Measurements from ENCODE around the gene STX18. TPM values are rescaled to one million over a fixed set of nuclear protein-coding genes. Genes with fewer than 3 reads are reported as not detected.

Gene STX18
- total RNA-seq, 1 donor from 2014 or later: 24.0 TPM

DNA sequence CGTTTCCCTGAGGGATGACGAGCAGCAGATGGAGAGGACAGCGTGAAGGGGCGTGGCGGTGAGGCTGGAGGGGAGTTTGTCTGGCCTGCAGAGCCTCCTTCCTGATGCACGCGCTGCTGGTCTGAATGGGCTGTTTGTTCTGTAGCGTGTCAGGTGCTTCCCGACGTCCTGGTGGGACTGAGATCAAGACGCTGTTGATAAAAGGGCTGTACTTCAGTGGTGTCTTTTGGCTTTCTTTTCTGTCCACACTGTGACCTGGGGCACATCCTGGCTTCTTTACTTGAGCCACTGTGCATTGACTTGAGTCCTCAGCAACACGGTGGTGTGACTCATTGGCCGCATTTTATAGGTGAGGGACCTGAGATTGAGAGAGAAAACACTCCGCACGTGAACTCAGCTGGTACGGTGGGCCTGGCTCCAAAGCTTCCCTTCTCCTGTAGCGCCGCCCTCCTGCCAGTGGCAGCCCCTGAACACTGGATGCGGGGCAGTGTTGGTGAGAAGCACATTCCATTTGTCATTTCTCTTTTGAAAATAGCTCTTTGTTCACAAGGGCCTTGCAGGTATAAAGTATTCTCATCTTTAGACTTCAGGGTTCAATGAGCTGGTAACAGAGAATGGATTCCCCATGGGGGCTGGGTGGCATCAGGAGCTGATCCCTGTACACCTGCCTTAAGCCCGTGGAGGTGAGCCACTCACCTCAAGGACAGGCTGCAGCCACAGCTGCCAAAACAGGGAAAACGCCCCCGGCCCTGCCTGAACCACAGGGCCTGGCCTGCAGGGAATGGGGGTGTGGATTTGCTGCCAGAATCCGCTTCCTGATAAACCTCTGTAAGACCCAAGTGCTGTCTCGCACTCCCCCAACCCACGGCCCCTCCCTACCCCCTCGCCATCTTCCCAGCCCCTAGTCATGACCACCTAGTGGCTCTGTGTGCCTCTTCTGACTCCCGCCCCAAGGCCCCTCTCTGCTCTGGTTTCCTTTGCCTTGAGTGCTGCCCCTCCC, 125.7 kb downstream of the STX18 start:
- Mint-ChIP-seq H3K9me3 (ENCODE audit: unreplicated experiment) (no peaks in the 10 kb centered on the region), H3K36me3 (ENCODE audit: low read depth, unreplicated experiment) (peaks cover 15% of the 10 kb centered on the region), H3K27ac (ENCODE audit: unreplicated experiment) (no peak overlapping the region), H3K4me3 (ENCODE audit: unreplicated experiment) (peak overlapping the region; percentile 33), H3K27me3 (ENCODE audit: unreplicated experiment) (no peaks in the 10 kb centered on the region), H3K4me1 (ENCODE audit: unreplicated experiment) (no peaks in the 10 kb centered on the region)
- TF ChIP-seq, protein P1, sequence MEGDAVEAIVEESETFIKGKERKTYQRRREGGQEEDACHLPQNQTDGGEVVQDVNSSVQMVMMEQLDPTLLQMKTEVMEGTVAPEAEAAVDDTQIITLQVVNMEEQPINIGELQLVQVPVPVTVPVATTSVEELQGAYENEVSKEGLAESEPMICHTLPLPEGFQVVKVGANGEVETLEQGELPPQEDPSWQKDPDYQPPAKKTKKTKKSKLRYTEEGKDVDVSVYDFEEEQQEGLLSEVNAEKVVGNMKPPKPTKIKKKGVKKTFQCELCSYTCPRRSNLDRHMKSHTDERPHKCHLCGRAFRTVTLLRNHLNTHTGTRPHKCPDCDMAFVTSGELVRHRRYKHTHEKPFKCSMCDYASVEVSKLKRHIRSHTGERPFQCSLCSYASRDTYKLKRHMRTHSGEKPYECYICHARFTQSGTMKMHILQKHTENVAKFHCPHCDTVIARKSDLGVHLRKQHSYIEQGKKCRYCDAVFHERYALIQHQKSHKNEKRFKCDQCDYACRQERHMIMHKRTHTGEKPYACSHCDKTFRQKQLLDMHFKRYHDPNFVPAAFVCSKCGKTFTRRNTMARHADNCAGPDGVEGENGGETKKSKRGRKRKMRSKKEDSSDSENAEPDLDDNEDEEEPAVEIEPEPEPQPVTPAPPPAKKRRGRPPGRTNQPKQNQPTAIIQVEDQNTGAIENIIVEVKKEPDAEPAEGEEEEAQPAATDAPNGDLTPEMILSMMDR (IDR thresholded peaks at IDR 0.05; ENCODE audit: unreplicated experiment): no peak
- DNase-seq (ENCODE audit: low spot score): no peak

DNA sequence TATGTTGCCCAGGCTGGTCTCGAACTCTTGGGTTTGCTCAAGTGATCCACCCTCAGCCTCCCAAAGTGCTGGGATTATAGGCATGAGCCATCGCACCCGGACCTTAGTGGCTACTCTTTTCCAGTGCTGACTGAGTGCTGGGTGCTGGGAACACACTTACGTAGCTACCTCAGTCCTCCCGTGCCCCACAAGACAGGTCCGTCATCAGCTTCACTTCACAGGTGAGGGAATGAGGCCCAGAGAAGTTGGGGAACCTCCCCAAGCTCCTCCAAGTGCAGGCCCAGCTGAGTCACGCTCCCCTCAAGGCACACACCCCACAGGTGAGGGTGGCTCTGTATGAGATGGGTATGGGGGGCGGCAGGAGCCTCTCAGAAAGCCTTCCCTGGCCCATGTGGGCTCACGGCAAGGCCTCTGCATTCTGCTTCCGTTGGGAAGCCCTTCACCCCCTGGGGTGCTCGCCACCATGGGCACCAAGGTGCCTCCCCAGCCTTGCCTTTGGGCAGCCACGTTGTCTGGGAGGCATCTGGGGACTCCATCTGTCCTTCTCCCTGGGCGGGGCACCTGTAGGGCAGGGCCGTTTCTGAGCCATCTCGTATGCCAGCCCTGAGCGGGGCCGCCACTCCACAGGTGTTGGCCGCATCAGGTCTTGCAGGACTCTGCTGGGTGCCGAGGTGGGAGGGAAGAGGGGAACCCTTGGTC, 126.6 kb downstream of the STX18 start:
- Mint-ChIP-seq H3K4me1 (ENCODE audit: unreplicated experiment) (no peaks in the 10 kb centered on the region), H3K27me3 (ENCODE audit: unreplicated experiment) (peaks cover 1% of the 10 kb centered on the region), H3K36me3 (ENCODE audit: low read depth, unreplicated experiment) (peaks cover 10% of the 10 kb centered on the region), H3K27ac (ENCODE audit: unreplicated experiment) (no peak overlapping the region), H3K4me3 (ENCODE audit: unreplicated experiment) (no peak overlapping the region), H3K9me3 (ENCODE audit: unreplicated experiment) (no peaks in the 10 kb centered on the region)
- no peak for DNase-seq (ENCODE audit: low spot score)
- TF ChIP-seq, protein P1 (IDR thresholded peaks at IDR 0.05; ENCODE audit: unreplicated experiment): no peak

DNA sequence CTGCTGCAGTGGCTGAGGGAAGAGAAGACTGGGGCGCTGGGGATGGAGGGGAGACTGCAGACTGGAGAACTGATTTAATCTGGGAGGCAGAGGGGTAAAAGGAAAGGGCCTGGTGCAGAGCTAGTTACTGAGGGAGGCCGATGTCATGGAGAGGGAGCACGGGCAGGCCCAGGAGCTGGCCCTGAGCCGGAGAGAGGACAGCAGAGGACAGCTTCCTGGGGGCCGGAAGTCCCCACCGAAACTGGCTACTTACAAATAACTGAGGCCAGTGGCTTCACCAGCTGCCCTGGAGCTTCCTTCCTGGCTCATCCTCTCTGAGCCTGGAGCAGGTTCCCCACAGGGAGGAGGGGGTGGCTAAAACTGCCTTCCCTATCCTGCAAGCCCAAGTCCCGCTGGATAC, 128.0 kb downstream of the STX18 start:
- Mint-ChIP-seq H3K27ac (ENCODE audit: unreplicated experiment) (no peak overlapping the region), H3K9me3 (ENCODE audit: unreplicated experiment) (no peaks in the 10 kb centered on the region)

DNA sequence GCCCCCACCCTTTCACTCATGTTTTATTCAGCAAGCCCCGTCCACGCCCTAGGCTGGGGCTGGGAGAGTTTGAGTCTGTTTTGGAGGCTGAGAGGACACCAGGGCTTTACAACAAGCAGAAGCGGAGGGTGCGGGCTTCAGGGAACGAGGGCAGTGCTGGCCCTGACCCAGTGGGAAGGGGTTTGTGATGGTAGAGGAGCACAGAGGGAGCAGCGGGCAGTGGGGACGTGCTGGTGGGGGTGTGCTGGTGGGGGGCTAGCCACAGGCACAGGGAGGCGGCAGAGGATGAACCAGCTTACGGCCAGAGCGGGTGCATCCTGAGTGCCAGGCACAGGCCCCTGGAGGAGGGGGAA, 128.5 kb downstream of the STX18 start:
- TF ChIP-seq, protein P1 (IDR thresholded peaks at IDR 0.05; ENCODE audit: unreplicated experiment): no peak
- H3K27ac Mint-ChIP-seq (ENCODE audit: unreplicated experiment): no peak overlapping the region
- H3K36me3 Mint-ChIP-seq (ENCODE audit: low read depth, unreplicated experiment): peaks cover 3% of the 10 kb centered on the region
- DNase-seq (ENCODE audit: low spot score): no peak
- H3K4me1 Mint-ChIP-seq (ENCODE audit: unreplicated experiment): no peaks in the 10 kb centered on the region
- H3K9me3 Mint-ChIP-seq (ENCODE audit: unreplicated experiment): no peaks in the 10 kb centered on the region
- no peak overlapping the region for H3K4me3 Mint-ChIP-seq (ENCODE audit: unreplicated experiment)
- H3K27me3 Mint-ChIP-seq (ENCODE audit: unreplicated experiment): peaks cover 1% of the 10 kb centered on the region

More for the DNA sequence above, 128.0 kb downstream of the STX18 start:
- Mint-ChIP-seq H3K27me3 (ENCODE audit: unreplicated experiment) (peaks cover 1% of the 10 kb centered on the region), H3K4me3 (ENCODE audit: unreplicated experiment) (no peak overlapping the region), H3K36me3 (ENCODE audit: low read depth, unreplicated experiment) (peaks cover 3% of the 10 kb centered on the region), H3K4me1 (ENCODE audit: unreplicated experiment) (no peaks in the 10 kb centered on the region)
- TF ChIP-seq, protein P1 (IDR thresholded peaks at IDR 0.05; ENCODE audit: unreplicated experiment): no peak
- no peak for DNase-seq (ENCODE audit: low spot score)

All from endothelial cell (in vitro differentiated cells).